Testis (tissue), 2 donors: Measurements from ENCODE around the gene CREBBP.

Experiments used
- POLR2A ChIP-seq: fragments of 450-650 bp; IDR thresholded peaks from one replicate; pipeline ENCODE4 v1.6.1; 2017; ENCODE audit warnings: antibody characterized with exemption, mild to moderate bottlenecking, moderate library complexity
- TF ChIP-seq, protein P1 (sequence below), 3 experiments: fragments of 450-650 bp in 2 of 3; fragments of 200-600 bp in 1 of 3; sonication (generic) in 1 of 3; IDR thresholded peaks; one replicate each; pipeline ENCODE4 v1.5.1; 2016 to 2019; ENCODE audit warnings: antibody characterized with exemption in 3 of 3, mild to moderate bottlenecking in 2 of 3, moderate library complexity in 1 of 3

DNA sequence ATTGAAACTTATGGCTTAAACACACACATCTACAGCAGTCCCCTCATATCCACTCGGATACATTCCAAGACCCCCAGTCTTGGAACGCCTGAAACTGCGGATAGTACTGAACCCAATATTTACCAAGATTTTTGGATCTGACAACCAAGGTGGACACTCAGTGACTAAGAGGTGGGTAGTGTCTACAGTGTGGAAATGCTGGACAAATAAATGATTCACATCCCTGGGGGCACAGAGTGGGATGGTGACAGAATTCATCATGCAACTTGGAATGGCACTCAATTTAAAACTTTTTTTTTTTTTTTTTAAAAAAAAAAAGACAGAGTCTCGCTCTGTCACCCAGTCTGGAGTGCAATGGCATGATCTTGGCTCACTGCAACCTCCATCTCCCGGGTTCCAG, 109.0 kb downstream of the CREBBP start:
- TF ChIP-seq, protein P1, sequence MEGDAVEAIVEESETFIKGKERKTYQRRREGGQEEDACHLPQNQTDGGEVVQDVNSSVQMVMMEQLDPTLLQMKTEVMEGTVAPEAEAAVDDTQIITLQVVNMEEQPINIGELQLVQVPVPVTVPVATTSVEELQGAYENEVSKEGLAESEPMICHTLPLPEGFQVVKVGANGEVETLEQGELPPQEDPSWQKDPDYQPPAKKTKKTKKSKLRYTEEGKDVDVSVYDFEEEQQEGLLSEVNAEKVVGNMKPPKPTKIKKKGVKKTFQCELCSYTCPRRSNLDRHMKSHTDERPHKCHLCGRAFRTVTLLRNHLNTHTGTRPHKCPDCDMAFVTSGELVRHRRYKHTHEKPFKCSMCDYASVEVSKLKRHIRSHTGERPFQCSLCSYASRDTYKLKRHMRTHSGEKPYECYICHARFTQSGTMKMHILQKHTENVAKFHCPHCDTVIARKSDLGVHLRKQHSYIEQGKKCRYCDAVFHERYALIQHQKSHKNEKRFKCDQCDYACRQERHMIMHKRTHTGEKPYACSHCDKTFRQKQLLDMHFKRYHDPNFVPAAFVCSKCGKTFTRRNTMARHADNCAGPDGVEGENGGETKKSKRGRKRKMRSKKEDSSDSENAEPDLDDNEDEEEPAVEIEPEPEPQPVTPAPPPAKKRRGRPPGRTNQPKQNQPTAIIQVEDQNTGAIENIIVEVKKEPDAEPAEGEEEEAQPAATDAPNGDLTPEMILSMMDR (IDR thresholded peaks at IDR 0.05), result no peak
- no peak for TF ChIP-seq POLR2A
